ENCODE data around the gene GFY.

- no peak for TF ChIP-seq CBX5 (IDR thresholded peaks at IDR 0.05; ENCODE audit: low read depth)
- TF ChIP-seq, protein P1, sequence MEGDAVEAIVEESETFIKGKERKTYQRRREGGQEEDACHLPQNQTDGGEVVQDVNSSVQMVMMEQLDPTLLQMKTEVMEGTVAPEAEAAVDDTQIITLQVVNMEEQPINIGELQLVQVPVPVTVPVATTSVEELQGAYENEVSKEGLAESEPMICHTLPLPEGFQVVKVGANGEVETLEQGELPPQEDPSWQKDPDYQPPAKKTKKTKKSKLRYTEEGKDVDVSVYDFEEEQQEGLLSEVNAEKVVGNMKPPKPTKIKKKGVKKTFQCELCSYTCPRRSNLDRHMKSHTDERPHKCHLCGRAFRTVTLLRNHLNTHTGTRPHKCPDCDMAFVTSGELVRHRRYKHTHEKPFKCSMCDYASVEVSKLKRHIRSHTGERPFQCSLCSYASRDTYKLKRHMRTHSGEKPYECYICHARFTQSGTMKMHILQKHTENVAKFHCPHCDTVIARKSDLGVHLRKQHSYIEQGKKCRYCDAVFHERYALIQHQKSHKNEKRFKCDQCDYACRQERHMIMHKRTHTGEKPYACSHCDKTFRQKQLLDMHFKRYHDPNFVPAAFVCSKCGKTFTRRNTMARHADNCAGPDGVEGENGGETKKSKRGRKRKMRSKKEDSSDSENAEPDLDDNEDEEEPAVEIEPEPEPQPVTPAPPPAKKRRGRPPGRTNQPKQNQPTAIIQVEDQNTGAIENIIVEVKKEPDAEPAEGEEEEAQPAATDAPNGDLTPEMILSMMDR (IDR thresholded peaks at IDR 0.05 in 2 of 3, conservative IDR thresholded peaks at IDR 0.05 in 1 of 3; ENCODE audit: control insufficient read depth in 2 of 3, extremely low read depth in 1 of 3, insufficient read depth in 1 of 3, low read depth in 3 of 3, low read length in 3 of 3) = no peak
- no peak for TF ChIP-seq ESRRA (IDR thresholded peaks at IDR 0.05; ENCODE audit: low read length)
- no peak for TF ChIP-seq RCOR1 (conservative IDR thresholded peaks at IDR 0.05; ENCODE audit: low read depth, low read length)
- TF ChIP-seq, protein P2, sequence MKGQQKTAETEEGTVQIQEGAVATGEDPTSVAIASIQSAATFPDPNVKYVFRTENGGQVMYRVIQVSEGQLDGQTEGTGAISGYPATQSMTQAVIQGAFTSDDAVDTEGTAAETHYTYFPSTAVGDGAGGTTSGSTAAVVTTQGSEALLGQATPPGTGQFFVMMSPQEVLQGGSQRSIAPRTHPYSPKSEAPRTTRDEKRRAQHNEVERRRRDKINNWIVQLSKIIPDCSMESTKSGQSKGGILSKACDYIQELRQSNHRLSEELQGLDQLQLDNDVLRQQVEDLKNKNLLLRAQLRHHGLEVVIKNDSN (IDR thresholded peaks at IDR 0.05; ENCODE audit: borderline replicate concordance, extremely low read length, insufficient read depth, low read depth, low read length) = no peak
- no peak for TF ChIP-seq PRDM15 (CRISPR knock-in tag; IDR thresholded peaks at IDR 0.05)
- TF ChIP-seq, protein P3, sequence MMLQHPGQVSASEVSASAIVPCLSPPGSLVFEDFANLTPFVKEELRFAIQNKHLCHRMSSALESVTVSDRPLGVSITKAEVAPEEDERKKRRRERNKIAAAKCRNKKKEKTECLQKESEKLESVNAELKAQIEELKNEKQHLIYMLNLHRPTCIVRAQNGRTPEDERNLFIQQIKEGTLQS (IDR thresholded peaks at IDR 0.05; ENCODE audit: borderline replicate concordance, extremely low read depth, low read depth, low read length) = no peak
- TF ChIP-seq YBX1 (IDR thresholded peaks at IDR 0.05) = no peak
Observed at GRCh38 chr19:49389406-49389805, 35.8 kb upstream of the GFY start.

All from GM12878 (cell line).